H1 (cell line): ENCODE data around the gene SOX13. TPM values are rescaled to one million over a fixed set of nuclear protein-coding genes. Genes with fewer than 3 reads are reported as not detected.

Experiments
- CTCF ChIA-PET: fragments of 300-600 bp; sonication (Branson Sonifier 250); formaldehyde crosslinking; loops from one replicate; lab custom pipeline; 2021; ENCODE audit not compliant: partially characterized antibody; lab: Charles Lee
- POLR2A ChIA-PET: fragments of 300-600 bp; sonication (Branson Sonifier 250); formaldehyde crosslinking; loops from one replicate; lab custom pipeline; 2021; ENCODE audit warnings: inconsistent platforms; ENCODE audit not compliant: partially characterized antibody; lab: Charles Lee
- DNase-seq, 2 experiments: peaks; one replicate each; pipeline versions ENCODE4 v3.0.0 to v3.0.0-alpha.2; 2010 to 2022; ENCODE audit warnings: low spot score in 2 of 2, low read depth in 1 of 2, mixed read lengths in 1 of 2
- FAIRE-seq: peaks from 2 replicates; lab custom pipeline; 2011; peaks lifted over from hg19 to GRCh38; lab: Jason Lieb, UNC
- H2AFZ ChIP-seq: 2 replicates; pipeline ENCODE4 v1.8.1; 2012; ENCODE audit warnings: low read length, inconsistent platforms
- H2AK5ac ChIP-seq: 2 replicates; pipeline ENCODE4 v1.6.1; 2013; ENCODE audit warnings: low read depth, low read length
- H2BK120ac ChIP-seq: replicated peaks from 2 replicates; pipeline ENCODE3; 2013; ENCODE audit warnings: low read depth, low read length, inconsistent platforms
- H2BK12ac ChIP-seq: 2 replicates; pipeline ENCODE4 v1.6.1; 2013; ENCODE audit warnings: low read depth, low read length
- H2BK15ac ChIP-seq: 2 replicates; pipeline ENCODE4 v1.6.1; 2013; ENCODE audit warnings: low read length
- H2BK20ac ChIP-seq: 2 replicates; pipeline ENCODE4 v1.6.1; 2013; ENCODE audit warnings: low read length
- H2BK5ac ChIP-seq: 2 replicates; pipeline ENCODE4 v1.6.1; 2013; ENCODE audit warnings: low read depth, low read length
- H3K14ac ChIP-seq: 2 replicates; pipeline ENCODE4 v1.6.1; 2013; ENCODE audit warnings: inconsistent platforms; ENCODE audit not compliant: insufficient read length
- H3K18ac ChIP-seq: 2 replicates; pipeline ENCODE4 v1.6.1; 2013; ENCODE audit warnings: low read length; ENCODE audit errors: extremely low read depth
- H3K23ac ChIP-seq: 2 replicates; pipeline ENCODE4 v1.6.1; 2013; ENCODE audit warnings: inconsistent platforms; ENCODE audit not compliant: insufficient read length
- H3K23me2 ChIP-seq: 2 replicates; pipeline ENCODE4 v1.6.1; 2013; ENCODE audit warnings: low read depth, low read length
- H3K27ac ChIP-seq: 2 replicates; pipeline ENCODE4 v1.6.1; 2011; ENCODE audit warnings: low read depth, low read length, inconsistent platforms
- H3K27me3 ChIP-seq, 4 experiments: replicated peaks in 1 of 4; 1 replicate in 1 of 4; 2 replicates in 3 of 4; pipeline versions ENCODE4 v1.6.1 to v1.8.1; 2011 to 2013; ENCODE audit warnings: low read length in 3 of 4, mild to moderate bottlenecking in 3 of 4, inconsistent platforms in 2 of 4, mixed read lengths in 2 of 4, moderate library complexity in 1 of 4; ENCODE audit not compliant: control insufficient read depth in 3 of 4, insufficient read depth in 3 of 4; ENCODE audit errors: extremely low read depth in 1 of 4
- H3K36me3 ChIP-seq, 4 experiments: 2 replicates each; pipeline versions ENCODE4 v1.6.1 to v1.8.1; 2011 to 2013; ENCODE audit warnings: mild to moderate bottlenecking in 4 of 4, low read length in 3 of 4, moderate library complexity in 2 of 4, control low read depth in 1 of 4, inconsistent platforms in 1 of 4; ENCODE audit not compliant: insufficient read depth in 4 of 4, control insufficient read depth in 2 of 4
- H3K4ac ChIP-seq: replicated peaks from 2 replicates; pipeline ENCODE3; 2013; ENCODE audit warnings: low read length, low read depth, mixed read lengths, inconsistent platforms; ENCODE audit not compliant: insufficient read length
- H3K4me1 ChIP-seq, 4 experiments: replicated peaks in 1 of 4; 1 replicate in 1 of 4; 2 replicates in 3 of 4; pipeline versions ENCODE4 v1.6.1 to v1.8.1; 2011 to 2013; ENCODE audit warnings: low read length in 3 of 4, inconsistent platforms in 2 of 4, mixed read lengths in 1 of 4; ENCODE audit not compliant: insufficient read depth in 4 of 4, control insufficient read depth in 3 of 4
- H3K4me2 ChIP-seq, 2 experiments: 2 replicates each; pipeline versions ENCODE4 v1.6.1 to v1.8.1; 2011 to 2013; ENCODE audit warnings: low read depth in 2 of 2, low read length in 2 of 2, control low read depth in 1 of 2, inconsistent platforms in 1 of 2, mild to moderate bottlenecking in 1 of 2; ENCODE audit not compliant: insufficient read depth in 1 of 2
- H3K4me3 ChIP-seq, 4 experiments: fragments of 200-600, 300-600 bp in 1 of 4; sonication (generic), shearing (Covaris generic), sonication (Bioruptor Twin) in 1 of 4; 2 replicates each; pipeline versions ENCODE4 v1.5.1 to v1.8.1; 2011 to 2016; ENCODE audit warnings: low read length in 4 of 4, low read depth in 3 of 4, control low read depth in 2 of 4, inconsistent platforms in 2 of 4, mild to moderate bottlenecking in 2 of 4, mixed read lengths in 1 of 4, moderate library complexity in 1 of 4; ENCODE audit not compliant: insufficient read depth in 2 of 4; ENCODE audit errors: extremely low read depth in 1 of 4
- H3K56ac ChIP-seq: replicated peaks from 2 replicates; pipeline ENCODE3; 2013; ENCODE audit warnings: low read depth, mild to moderate bottlenecking, mixed read lengths, low read length, inconsistent platforms; ENCODE audit not compliant: insufficient read length
- H3K79me1 ChIP-seq: 2 replicates; pipeline ENCODE4 v1.6.1; 2013; ENCODE audit warnings: low read depth, low read length, control low read depth
- H3K79me2 ChIP-seq, 2 experiments: 2 replicates each; pipeline versions ENCODE4 v1.6.1 to v1.8.1; 2012 to 2013; ENCODE audit warnings: low read length in 2 of 2, mild to moderate bottlenecking in 2 of 2, inconsistent platforms in 1 of 2; ENCODE audit not compliant: insufficient read depth in 2 of 2, control insufficient read depth in 1 of 2
- H3K9ac ChIP-seq, 4 experiments: replicated peaks in 1 of 4; 1 replicate in 1 of 4; 2 replicates in 3 of 4; pipeline versions ENCODE4 v1.6.1 to v1.8.1; 2011 to 2013; ENCODE audit warnings: low read depth in 3 of 4, low read length in 3 of 4, control low read depth in 2 of 4, mild to moderate bottlenecking in 2 of 4, moderate library complexity in 2 of 4, inconsistent platforms in 1 of 4; ENCODE audit errors: extremely low read depth in 1 of 4
- H3K9me3 ChIP-seq, 2 experiments: 2 replicates each; pipeline versions ENCODE4 v1.6.1 to v1.8.1; 2012 to 2013; ENCODE audit warnings: mild to moderate bottlenecking in 2 of 2, moderate library complexity in 2 of 2, control low read depth in 1 of 2, inconsistent platforms in 1 of 2, low read depth in 1 of 2, low read length in 1 of 2, mixed read lengths in 1 of 2; ENCODE audit not compliant: insufficient read depth in 2 of 2
- H4K20me1 ChIP-seq, 2 experiments: replicated peaks in 1 of 2; 2 replicates each; pipeline versions ENCODE3 to v1.8.1; 2011 to 2013; ENCODE audit warnings: inconsistent platforms in 2 of 2, low read length in 2 of 2, mild to moderate bottlenecking in 1 of 2; ENCODE audit not compliant: insufficient read depth in 2 of 2, control insufficient read depth in 1 of 2
- H4K5ac ChIP-seq: 2 replicates; pipeline ENCODE4 v1.6.1; 2013; ENCODE audit warnings: low read length, low read depth, mixed read lengths, inconsistent platforms; ENCODE audit not compliant: insufficient read length
- H4K8ac ChIP-seq: 2 replicates; pipeline ENCODE4 v1.8.0; 2013; ENCODE audit warnings: mild to moderate bottlenecking, moderate library complexity, low read length, inconsistent platforms; ENCODE audit not compliant: insufficient read depth; ENCODE audit errors: extremely low read depth
- H4K91ac ChIP-seq: replicated peaks from 2 replicates; pipeline ENCODE3; 2013; ENCODE audit warnings: low read length, mixed read lengths, inconsistent platforms; ENCODE audit not compliant: insufficient read length
- ASH2L ChIP-seq: fragments of 200-600, 300-600 bp; sonication (generic); IDR thresholded peaks from one replicate; pipeline ENCODE4 v1.7.1; 2017; ENCODE audit warnings: low read length
- BRCA1 ChIP-seq: IDR thresholded peaks from 2 replicates; pipeline ENCODE4 v1.6.1; 2012; ENCODE audit warnings: low read depth, low read length, improper control_type of control experiment
- EGR1 ChIP-seq: IDR thresholded peaks from 2 replicates; pipeline ENCODE4 v1.6.1; 2011; ENCODE audit warnings: low read depth, low read length, borderline replicate concordance
- JUN ChIP-seq: IDR thresholded peaks from 2 replicates; pipeline ENCODE4 v1.6.1; 2011; ENCODE audit warnings: low read depth, mild to moderate bottlenecking, improper control_type of control experiment, low read length
- MAFK ChIP-seq: IDR thresholded peaks from 2 replicates; pipeline ENCODE4 v1.6.1; 2012; ENCODE audit warnings: low read depth, mild to moderate bottlenecking, improper control_type of control experiment, low read length
- PHF8 ChIP-seq: fragments of 200-600 bp; sonication (generic); conservative IDR thresholded peaks from 2 replicates; pipeline ENCODE4 v1.7.1; 2012; ENCODE audit warnings: low read depth, mild to moderate bottlenecking, inconsistent platforms, low read length, moderate library complexity
- SIN3A ChIP-seq, 2 experiments: IDR thresholded peaks in 1 of 2; conservative IDR thresholded peaks in 1 of 2; 2 replicates each; pipeline ENCODE4 v1.6.1; 2011 to 2012; ENCODE audit warnings: low read length in 2 of 2, improper control_type of control experiment in 1 of 2, low read depth in 1 of 2, mild to moderate bottlenecking in 1 of 2
- SIRT6 ChIP-seq: IDR thresholded peaks from one replicate; pipeline ENCODE4 v1.7.1; 2012; ENCODE audit warnings: low read length, inconsistent platforms
- TAF1 ChIP-seq: IDR thresholded peaks from 2 replicates; pipeline ENCODE4 v1.6.1; 2011; ENCODE audit warnings: mild to moderate bottlenecking, low read depth, low read length
- TAF7 ChIP-seq: optimal IDR thresholded peaks from 2 replicates; pipeline ENCODE3; 2011; ENCODE audit warnings: low read depth, mild to moderate bottlenecking, inconsistent platforms, low read length, moderate library complexity, borderline replicate concordance
- TCF12 ChIP-seq: IDR thresholded peaks from 2 replicates; pipeline ENCODE4 v1.6.1; 2011; ENCODE audit warnings: low read depth, mild to moderate bottlenecking, low read length
- WGBS, 2 experiments: shearing (Covaris generic) in 1 of 2; methylation state at CpG; one replicate each; pipeline versions ENCODE4 v1.1.6 to v1.1.7; 2013 to 2015; ENCODE audit warnings: low lambda C conversion rate in 2 of 2, mixed read lengths in 2 of 2, inconsistent platforms in 1 of 2, low coverage in 1 of 2, missing lambda C conversion rate in 1 of 2; ENCODE audit not compliant: insufficient replicate concordance in 2 of 2, insufficient coverage in 1 of 2, insufficient read length in 1 of 2; ENCODE audit errors: extremely low coverage in 1 of 2, missing lambda C conversion rate in 1 of 2; 5-methylcytosine and 5-hydroxymethylcytosine counted together
- polyA plus RNA-seq, 7 experiments: library from polyadenylated mRNA; depleted of rRNA in 3 of 7; stranded (reverse) in 5 of 7; unstranded in 2 of 7; fragments of >200 nt in 5 of 7; fragments of 200-250 nt in 2 of 7; gene quantifications; 1 replicate in 5 of 7; 2 replicates in 1 of 7; 4 replicates in 1 of 7; pipeline versions ENCODE4 v1.2.1 to v1.2.3, GENCODE V29; 2011 to 2013; ENCODE audit warnings: missing spikeins in 2 of 7, mixed read lengths in 2 of 7
- total RNA-seq: library from RNA; stranded (reverse); fragmentation: NEBNext Ultra II Directional; extraction: Animal tissue kit (Norgen Biotek cat#: 25700); gene quantifications from 2 replicates; pipeline ENCODE4 v1.2.1, GENCODE V29; 2021

The SOX13 gene
- total and polyA plus RNA-seq, 2 of the 8 experiments (the other 6 are each of a cell fraction or from before 2014, with no cell fraction given), result 113 to 173 TPM

GRCh38 chr1:204091787-204092312, 18.9 kb downstream of the SOX13 start:
- H3K4me2 ChIP-seq, result peak overlapping the region in 1 of 2 experiments; percentile 27; a peak in 2 of 4 replicates
- H3K79me2 ChIP-seq, result peaks cover 56 to 100% of the 10 kb centered on the region in 2 experiments
- H3K4ac ChIP-seq, result no peak overlapping the region
- H3K14ac ChIP-seq, result no peak overlapping the region
- H3K27me3 ChIP-seq, result no peaks in the 10 kb centered on the region
- no peak overlapping the region for H2BK15ac ChIP-seq
- 0 out of 2 replicates have a peak overlapping the region, but pooled peaks have one; percentile 13 for H3K18ac ChIP-seq
- H3K4me3 ChIP-seq, result no peak overlapping the region
- ChIA-PET CTCF (interaction anchor here (0.7 to 5.4 kb wide), 7 partner anchors 12 to 307 kb away, joined by 3 to 34 read pairs (median 7); no protein-coding TSS in a partner anchor), POLR2A (interaction anchor here (7.7 kb wide), 1 partner anchor 14 kb away, joined by 101 read pairs; the partner anchor contains the start of gene SOX13)
- no peak overlapping the region for H3K23ac ChIP-seq
- H3K4me1 ChIP-seq, result peaks cover 33 to 66% (median 48%) of the 10 kb centered on the region in 4 experiments
- H4K5ac ChIP-seq, result no peak overlapping the region
- DNase-seq (no peak), FAIRE-seq (no peak)
- no peak overlapping the region for H3K27ac ChIP-seq
- no peak overlapping the region for H4K91ac ChIP-seq
- no peaks in the 10 kb centered on the region for H3K36me3 ChIP-seq
- no peaks in the 10 kb centered on the region for H3K9me3 ChIP-seq
- H4K20me1 ChIP-seq, result peaks cover 49 to 58% of the 10 kb centered on the region in 2 experiments
- peaks cover 35% of the 10 kb centered on the region for H3K79me1 ChIP-seq
- H3K56ac ChIP-seq, result no peak overlapping the region
- TF ChIP-seq SIRT6 (no peak), JUN (no peak), SIN3A (conservative IDR thresholded peaks at IDR 0.05 in 1 of 2, IDR thresholded peaks at IDR 0.05 in 1 of 2; ENCODE audit: low read depth in 1 of 2, low read length in 2 of 2) (no peak), TCF12 (no peak), TAF1 (no peak), MAFK (no peak), EGR1 (no peak), ASH2L (no peak), BRCA1 (no peak), TAF7 (no peak), PHF8 (no peak)
- TF ChIP-seq, all 59 proteins: peak for 0
- H2BK20ac ChIP-seq, result no peak overlapping the region
- no peak overlapping the region for H2AFZ ChIP-seq
- H3K9ac ChIP-seq, result no peak overlapping the region
- H2BK12ac ChIP-seq, result no peak overlapping the region
- no peak overlapping the region for H2AK5ac ChIP-seq
- H3K23me2 ChIP-seq, result no peaks in the 10 kb centered on the region
- no peak overlapping the region for H4K8ac ChIP-seq
- no peak overlapping the region for H2BK120ac ChIP-seq
- no peak overlapping the region for H2BK5ac ChIP-seq
- 92% methylated on average over 5 of the region's 5 CpGs; no CpG with 5 or more reads in 1 of the 2 experiments for WGBS, 2 experiments
